Activated CD8-positive, alpha-beta T cell treated with anti-CD3 and anti-CD28 coated beads for 36 hours (primary cell): Measurements from ENCODE around the gene SAT2. TPM values are rescaled to one million over a fixed set of nuclear protein-coding genes. Genes with fewer than 3 reads are reported as not detected.

ENCODE experiments used
- ATAC-seq: fragments of 200-7000 bp; cut with Tn5 transposase; one replicate; pipeline ENCODE4 v1.10.0; 2021; ENCODE audit warnings: mild to moderate bottlenecking, moderate library complexity
- CTCF ChIA-PET: fragments of 350-600 bp; sonication (Branson Sonifier 250); formaldehyde crosslinking; loops from one replicate; lab custom pipeline; 2021; ENCODE audit warnings: antibody characterized with exemption; lab: Charles Lee
- POLR2A ChIA-PET: fragments of 350-600 bp; sonication (Branson Sonifier 250); formaldehyde crosslinking; loops from one replicate; lab custom pipeline; 2021; ENCODE audit warnings: antibody characterized with exemption; lab: Charles Lee
- DNase-seq: peaks from one replicate; pipeline ENCODE4 v3.0.0-alpha.2; 2020
- H3K27ac Mint-ChIP-seq: one replicate; pipeline ENCODE4 v1.8.0; 2021; ENCODE audit warnings: mild to moderate bottlenecking, mixed read lengths
- H3K27me3 Mint-ChIP-seq: one replicate; pipeline ENCODE4 v1.8.0; 2021; ENCODE audit warnings: mixed read lengths
- H3K36me3 Mint-ChIP-seq: one replicate; pipeline ENCODE4 v1.8.0; 2021; ENCODE audit warnings: low read depth, mixed read lengths
- H3K4me1 Mint-ChIP-seq: one replicate; pipeline ENCODE4 v1.8.0; 2021; ENCODE audit warnings: low read depth, mixed read lengths
- H3K4me3 Mint-ChIP-seq: one replicate; pipeline ENCODE4 v1.8.0; 2021; ENCODE audit warnings: mild to moderate bottlenecking, moderate library complexity, mixed read lengths
- H3K9me3 Mint-ChIP-seq: one replicate; pipeline ENCODE4 v1.8.0; 2021; ENCODE audit warnings: mixed read lengths
- intact Hi-C: fragments of 100-400 bp; cut with micrococcal nuclease; formaldehyde crosslinking; loops from one replicate; pipeline ENCODE4 v1.10.0; 2022
- total RNA-seq, 2 experiments: library from RNA; stranded (reverse); gene quantifications; one replicate each; pipeline ENCODE4 v1.2.3, GENCODE V29; 2021
- TF ChIP-seq, protein P1 (sequence below): fragments of 200-600 bp; IDR thresholded peaks from one replicate; pipeline ENCODE4 v1.8.0; 2022; ENCODE audit warnings: antibody characterized with exemption, mild to moderate bottlenecking

SAT2 gene
- total RNA-seq, 2 experiments from 2014 or later, result 15.6 to 22.2 TPM

- Mint-ChIP-seq H3K36me3 (peaks cover 7% of the 10 kb centered on the region), H3K27me3 (no peaks in the 10 kb centered on the region), H3K4me3 (peak overlapping the region; percentile 90), H3K4me1 (peaks cover 28% of the 10 kb centered on the region), H3K9me3 (no peaks in the 10 kb centered on the region), H3K27ac (peak overlapping the region; percentile 89)
- ChIA-PET POLR2A (interaction anchor here (0.7 to 2.9 kb wide), 9 partner anchors 12 to 231 kb away, joined by 3 to 23 read pairs (median 6); partner anchors contain the start of genes CD68, MPDU1, SAT2 and TP53), CTCF (interaction anchor here (0.8 to 1.4 kb wide), 12 partner anchors 9 to 291 kb away, joined by 3 to 13 read pairs (median 4); partner anchors contain the start of genes MPDU1, SAT2, SOX15 and TP53)
- ATAC-seq (no peak), DNase-seq (no peak)
- intact Hi-C loops, result no loop called here
- TF ChIP-seq, protein P1, sequence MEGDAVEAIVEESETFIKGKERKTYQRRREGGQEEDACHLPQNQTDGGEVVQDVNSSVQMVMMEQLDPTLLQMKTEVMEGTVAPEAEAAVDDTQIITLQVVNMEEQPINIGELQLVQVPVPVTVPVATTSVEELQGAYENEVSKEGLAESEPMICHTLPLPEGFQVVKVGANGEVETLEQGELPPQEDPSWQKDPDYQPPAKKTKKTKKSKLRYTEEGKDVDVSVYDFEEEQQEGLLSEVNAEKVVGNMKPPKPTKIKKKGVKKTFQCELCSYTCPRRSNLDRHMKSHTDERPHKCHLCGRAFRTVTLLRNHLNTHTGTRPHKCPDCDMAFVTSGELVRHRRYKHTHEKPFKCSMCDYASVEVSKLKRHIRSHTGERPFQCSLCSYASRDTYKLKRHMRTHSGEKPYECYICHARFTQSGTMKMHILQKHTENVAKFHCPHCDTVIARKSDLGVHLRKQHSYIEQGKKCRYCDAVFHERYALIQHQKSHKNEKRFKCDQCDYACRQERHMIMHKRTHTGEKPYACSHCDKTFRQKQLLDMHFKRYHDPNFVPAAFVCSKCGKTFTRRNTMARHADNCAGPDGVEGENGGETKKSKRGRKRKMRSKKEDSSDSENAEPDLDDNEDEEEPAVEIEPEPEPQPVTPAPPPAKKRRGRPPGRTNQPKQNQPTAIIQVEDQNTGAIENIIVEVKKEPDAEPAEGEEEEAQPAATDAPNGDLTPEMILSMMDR, result no peak
Observed at GRCh38 chr17:7615265-7615747, 12.3 kb downstream of the SAT2 start.

GRCh38 chr17:7614425-7615264 is 13.0 kb downstream of the SAT2 start, which contains the start of gene FXR2:
Gene FXR2, minus strand, starts transcription at chr17:7614897. Its CDS starts 365 bp downstream, at chr17:7614532.
- POLR2A ChIA-PET, result interaction anchor here (0.6 to 2.9 kb wide), 13 partner anchors 9 to 232 kb away, joined by 3 to 23 read pairs (median 5); partner anchors contain the start of genes CD68, MPDU1, SAT2 and TP53
- H3K27ac Mint-ChIP-seq, result peak within 1 kb of the TSS; percentile 89

GRCh38 chr17:7613769-7614424 is 13.7 kb downstream of the SAT2 start:
- peaks cover 34% of the 10 kb centered on the region for H3K4me1 Mint-ChIP-seq
- ATAC-seq, result no peak
- POLR2A ChIA-PET, result interaction anchor here (0.6 to 2.9 kb wide), 8 partner anchors 8 to 73 kb away, joined by 3 to 23 read pairs (median 6); partner anchors contain the start of genes MPDU1, SAT2 and TP53

More at GRCh38 chr17:7614425-7615264, 13.0 kb downstream of the SAT2 start, which contains the start of gene FXR2:
- intact Hi-C loops, result no loop called here
- Mint-ChIP-seq H3K9me3 (no peaks in the 10 kb centered on the region), H3K4me1 (peaks cover 31% of the 10 kb centered on the region), H3K27me3 (no peaks in the 10 kb centered on the region), H3K36me3 (peaks cover 7% of the 10 kb centered on the region), H3K4me3 (peak within 1 kb of the TSS; percentile 90)
- ATAC-seq (peak; percentile 96), DNase-seq (peak; percentile 100)
- CTCF ChIA-PET, result interaction anchor here (0.8 to 3.1 kb wide), 17 partner anchors 8 to 334 kb away, joined by 3 to 15 read pairs (median 4); partner anchors contain the start of genes MPDU1, SAT2, SOX15 and TP53
- TF ChIP-seq, protein P1, result peak; percentile 53

GRCh38 chr17:7612294-7612640 is 15.4 kb downstream of the SAT2 start:
- Mint-ChIP-seq H3K36me3 (peaks cover 7% of the 10 kb centered on the region), H3K27me3 (no peaks in the 10 kb centered on the region), H3K4me1 (peaks cover 34% of the 10 kb centered on the region), H3K27ac (no peak overlapping the region), H3K4me3 (peak overlapping the region; percentile 6), H3K9me3 (no peaks in the 10 kb centered on the region)
- ChIA-PET CTCF (interaction anchor here (1.2 to 3.1 kb wide), 4 partner anchors 22 to 89 kb away, joined by 3 to 15 read pairs (median 4); partner anchors contain the start of genes SOX15 and TP53), POLR2A (interaction anchor here (0.5 to 0.9 kb wide), 3 partner anchors 104 to 163 kb away, joined by 3 to 4 read pairs (median 3); no protein-coding TSS in a partner anchor)
- intact Hi-C loops, result no loop called here
- no peak for DNase-seq
- TF ChIP-seq, protein P1, result no peak
- no peak for ATAC-seq

More at GRCh38 chr17:7613769-7614424, 13.7 kb downstream of the SAT2 start:
- H3K4me3 Mint-ChIP-seq, result peak overlapping the region; percentile 90
- no peaks in the 10 kb centered on the region for H3K9me3 Mint-ChIP-seq
- H3K36me3 Mint-ChIP-seq, result peaks cover 7% of the 10 kb centered on the region
- DNase-seq, result no peak
- intact Hi-C loops, result no loop called here
- no peaks in the 10 kb centered on the region for H3K27me3 Mint-ChIP-seq
- TF ChIP-seq, protein P1, result no peak
- CTCF ChIA-PET, result interaction anchor here (0.7 to 3.1 kb wide), 7 partner anchors 9 to 334 kb away, joined by 3 to 15 read pairs (median 3); partner anchors contain the start of genes ATP1B2 and SOX15
- peak overlapping the region; percentile 86 for H3K27ac Mint-ChIP-seq
